Measurements from ENCODE around the gene ACAT2.
A peak's percentile ranks its signal among the peaks of the same experiment; 100 is the strongest.
"Not testable (repeated sequence)": the region's sequence is repeated elsewhere in the genome, so short reads cannot be mapped to it uniquely, and the experiment has no call there.

The ACAT2 gene

DNA sequence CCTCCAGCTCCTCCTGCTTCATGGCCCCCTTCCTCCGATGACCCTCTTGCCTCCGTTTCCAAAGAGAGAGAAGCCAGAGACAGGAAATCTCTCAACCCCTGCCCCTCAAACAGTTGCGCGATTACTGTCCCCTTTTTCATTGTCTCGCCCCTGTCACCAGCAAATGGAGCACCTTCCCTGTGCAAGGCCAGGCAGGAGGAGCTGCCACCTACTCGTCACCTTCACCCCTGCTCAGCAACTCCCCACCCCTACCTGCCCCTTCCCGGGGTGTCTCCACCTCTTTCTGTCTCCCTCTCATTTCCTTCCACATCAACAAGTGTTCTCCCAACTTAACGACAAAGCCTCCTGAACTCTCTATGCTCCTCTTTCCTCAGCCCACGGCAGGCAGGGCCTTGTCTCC lies 51.9 kb downstream of the ACAT2 start:
- no peak for DNase-seq (ENCODE audit: low spot score)

DNA sequence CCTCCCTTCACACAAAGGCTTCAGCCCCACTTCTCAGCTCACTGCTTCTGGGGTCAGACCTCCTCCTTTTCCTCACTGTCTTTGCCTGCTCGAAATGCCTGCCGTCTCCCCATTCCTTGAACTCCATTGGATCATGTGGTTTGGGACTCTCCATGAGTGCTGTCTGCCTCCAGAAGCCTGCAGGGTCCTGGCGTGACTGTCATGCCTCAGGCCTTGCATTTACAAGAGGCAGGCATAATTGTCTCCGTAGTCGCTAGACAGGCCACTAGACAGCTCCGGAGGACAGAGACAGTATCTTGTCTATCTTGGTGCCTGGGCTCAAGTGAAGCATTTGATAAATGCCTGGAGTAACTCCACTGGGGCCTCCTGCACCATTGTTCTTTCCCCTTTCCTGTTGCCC lies 53.6 kb downstream of the ACAT2 start:
- DNase-seq (ENCODE audit: low spot score): no peak

DNA sequence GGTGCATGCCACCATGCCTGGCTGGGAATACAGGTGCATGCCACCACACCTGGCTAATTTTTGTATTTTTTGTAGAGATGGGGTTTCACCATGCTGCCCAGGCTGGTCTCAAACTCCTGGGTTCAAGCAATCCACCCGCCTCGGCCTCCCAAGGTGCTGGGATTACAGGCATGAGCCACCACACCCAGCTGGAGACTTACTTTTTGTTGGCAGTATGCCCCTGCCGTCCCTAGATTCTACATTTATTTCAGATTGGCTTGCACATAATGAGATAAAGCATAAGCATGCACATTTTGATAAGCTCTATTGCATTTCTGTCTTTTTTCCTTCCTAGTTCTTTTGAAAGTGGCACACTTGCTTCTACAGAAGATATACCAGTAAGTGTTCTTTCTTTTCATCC lies 54.9 kb downstream of the ACAT2 start:
- DNase-seq (ENCODE audit: low spot score): not testable (repeated sequence)

DNA sequence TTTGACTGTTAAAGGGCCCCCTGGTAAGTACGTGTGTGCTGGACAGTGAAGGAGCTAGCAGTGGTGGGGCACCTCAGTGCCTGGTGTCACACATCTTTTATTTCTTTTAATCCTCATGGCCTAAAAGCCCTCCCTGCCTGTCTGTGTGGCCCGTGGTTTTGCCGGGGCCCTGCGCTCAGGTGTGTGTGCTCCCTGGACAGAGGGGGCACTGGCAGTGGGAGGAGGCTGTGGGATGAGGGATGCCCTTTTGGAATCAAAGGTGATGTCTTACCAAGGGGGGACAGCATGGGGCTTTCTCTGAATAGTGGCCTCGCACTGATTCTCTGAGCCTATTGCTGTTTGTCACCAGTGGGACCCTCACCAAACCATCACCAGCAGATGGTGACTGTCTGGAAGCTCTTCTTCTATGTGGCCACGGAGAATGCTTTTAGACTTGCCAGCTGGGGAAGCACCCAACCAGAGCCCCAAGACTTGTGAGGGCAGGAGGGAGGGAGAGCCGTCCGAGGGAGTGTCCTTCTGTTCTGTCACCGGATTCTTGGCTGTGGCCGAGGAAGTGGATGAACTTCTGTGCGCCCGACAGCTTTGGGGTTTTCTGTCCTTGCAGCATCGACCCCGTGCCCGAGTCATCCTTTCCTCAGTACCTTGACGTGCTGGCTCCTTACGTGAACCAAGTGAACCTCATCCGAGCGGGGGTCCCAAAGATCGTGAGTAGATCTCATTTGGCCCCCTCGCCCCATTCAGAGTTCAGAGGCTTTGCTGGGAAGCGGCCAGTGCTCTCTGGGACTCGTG lies 56.3 kb downstream of the ACAT2 start:
- no peak for DNase-seq (ENCODE audit: low spot score)

DNA sequence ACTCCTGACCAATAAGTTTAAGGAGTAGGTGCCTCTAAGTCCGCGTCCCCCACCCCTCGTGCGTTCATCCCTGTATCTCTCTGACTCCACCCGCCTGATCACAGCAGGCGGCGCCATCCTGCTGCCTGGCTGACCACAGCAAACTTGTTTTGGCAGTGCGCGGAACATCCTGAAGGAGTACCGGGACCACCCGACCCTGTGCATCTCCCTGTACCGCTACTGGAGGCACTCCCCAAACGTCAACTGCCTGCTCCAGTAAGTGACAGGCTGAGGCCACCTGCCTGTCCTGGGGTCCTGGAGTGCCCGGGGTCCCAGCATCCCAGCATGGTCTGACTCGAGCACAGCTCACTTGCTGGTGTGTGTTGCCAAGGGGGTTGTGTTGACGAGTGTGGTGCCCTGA lies 57.3 kb downstream of the ACAT2 start:
- DNase-seq (ENCODE audit: low spot score): no peak

DNA sequence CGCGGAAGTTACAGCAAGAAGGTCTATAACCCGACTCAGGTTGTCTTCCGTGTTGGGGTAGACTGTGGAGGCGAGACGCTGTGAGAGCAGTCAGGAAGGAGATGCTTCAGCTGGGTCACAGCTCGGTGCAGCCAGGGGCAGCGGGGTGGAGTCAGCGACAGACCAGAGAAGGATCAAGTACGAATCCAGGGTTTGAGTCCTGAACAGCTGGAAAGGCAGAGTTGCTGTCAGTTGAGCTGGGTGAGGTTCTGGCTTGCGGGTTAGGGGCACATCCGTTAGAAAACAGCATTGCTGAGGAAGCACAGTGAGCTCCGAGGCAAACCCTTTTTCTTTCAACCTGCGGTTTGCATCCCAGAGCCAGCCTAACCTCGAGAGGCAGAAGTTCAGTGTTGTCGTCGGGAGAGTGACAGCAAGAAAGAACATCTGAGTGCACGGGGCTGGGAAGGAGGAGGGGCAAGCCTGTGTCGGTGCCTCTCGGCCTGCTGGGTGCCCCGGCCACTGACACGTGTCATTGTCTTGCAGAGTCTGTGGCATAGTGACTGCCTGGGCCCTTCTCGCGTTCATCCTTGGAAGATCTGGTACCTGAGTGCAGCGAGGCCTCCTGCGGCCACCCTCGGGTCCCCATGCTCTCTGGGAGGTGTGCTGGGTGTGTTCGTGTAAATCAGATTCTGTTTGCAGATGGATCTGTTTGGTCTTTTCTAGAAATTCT lies 58.2 kb downstream of the ACAT2 start:
- DNase-seq (ENCODE audit: low spot score): peak; percentile 46

DNA sequence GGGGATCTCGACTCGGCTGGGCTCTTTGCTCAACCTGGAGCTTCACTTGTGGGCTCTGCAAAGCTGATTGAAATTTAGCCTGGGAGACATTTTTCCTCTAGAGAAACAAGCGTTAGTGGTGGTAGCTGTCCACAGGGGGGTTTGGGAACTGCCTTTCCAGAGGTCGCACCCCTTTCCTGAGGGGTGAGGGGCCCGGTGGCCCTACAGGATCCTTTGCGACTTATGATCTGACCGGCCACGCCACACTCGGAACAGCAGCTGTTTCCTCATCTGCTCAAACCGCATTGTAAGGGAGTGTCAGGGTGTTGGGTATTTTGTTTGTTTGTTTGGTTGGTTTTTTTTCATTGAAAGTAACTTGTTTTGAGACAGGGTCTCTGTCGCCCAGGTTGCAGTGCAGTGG lies 59.3 kb downstream of the ACAT2 start:
- DNase-seq (ENCODE audit: low spot score): no peak

DNA sequence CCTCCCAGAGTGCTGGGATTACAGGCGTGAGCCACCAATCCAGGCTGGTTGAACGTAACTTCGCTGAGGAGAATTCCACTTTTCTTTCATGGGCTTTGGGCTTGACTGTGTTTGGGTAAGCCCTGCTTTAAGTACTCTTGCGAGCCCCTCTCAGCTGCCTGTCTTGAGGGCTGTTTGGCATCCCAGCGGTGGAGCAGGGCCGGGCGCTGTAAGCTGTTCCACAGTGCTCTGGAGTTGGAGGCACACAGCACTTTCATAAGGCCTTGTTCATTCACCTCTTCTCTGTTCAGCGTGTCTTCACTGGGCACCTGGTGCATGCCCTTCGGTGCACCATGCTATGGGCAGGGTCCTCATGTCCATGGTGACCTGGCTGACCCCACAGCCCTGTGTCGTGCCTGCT lies 59.9 kb downstream of the ACAT2 start:
- no peak for DNase-seq (ENCODE audit: low spot score)

DNA sequence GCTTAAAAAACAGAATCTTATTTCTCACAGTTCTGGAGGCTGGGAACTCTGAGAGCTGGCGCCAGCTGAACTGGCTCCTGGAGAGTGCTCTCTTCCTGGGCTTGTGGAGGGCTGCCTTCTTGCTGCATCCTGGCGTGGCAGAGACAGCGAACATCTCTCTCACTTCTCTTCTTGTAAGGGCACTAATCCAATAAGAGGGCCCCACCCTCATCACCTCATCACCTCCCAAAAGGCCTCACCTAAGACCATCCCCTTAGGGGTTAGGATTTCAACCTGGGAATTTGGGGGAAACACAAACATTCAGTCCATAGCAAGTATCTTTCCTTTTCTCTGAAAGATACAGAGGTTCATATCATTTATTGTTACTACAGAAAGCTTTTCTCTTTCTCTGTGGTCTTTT lies 62.1 kb downstream of the ACAT2 start:
- no peak for DNase-seq (ENCODE audit: low spot score)

DNA sequence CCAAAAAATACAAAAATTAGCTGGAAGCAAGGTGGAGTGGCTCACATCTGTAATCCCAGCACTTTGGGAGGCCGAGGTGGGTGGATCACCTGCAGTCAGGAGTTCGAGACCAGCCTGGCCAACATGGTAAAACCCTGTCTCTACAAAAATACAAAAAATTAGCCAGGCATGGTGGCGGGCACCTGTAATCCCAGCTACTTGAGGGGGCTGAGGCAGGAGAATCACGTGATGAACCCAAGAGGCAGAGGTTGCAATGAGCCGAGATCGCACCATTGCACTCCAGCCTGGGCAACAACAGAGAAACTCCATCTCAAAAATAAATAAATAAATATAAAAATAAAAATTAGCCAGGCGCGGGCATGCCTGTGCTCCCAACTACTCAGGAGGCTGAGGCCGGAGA lies 62.8 kb downstream of the ACAT2 start:
- DNase-seq (ENCODE audit: low spot score): not testable (repeated sequence)

DNA sequence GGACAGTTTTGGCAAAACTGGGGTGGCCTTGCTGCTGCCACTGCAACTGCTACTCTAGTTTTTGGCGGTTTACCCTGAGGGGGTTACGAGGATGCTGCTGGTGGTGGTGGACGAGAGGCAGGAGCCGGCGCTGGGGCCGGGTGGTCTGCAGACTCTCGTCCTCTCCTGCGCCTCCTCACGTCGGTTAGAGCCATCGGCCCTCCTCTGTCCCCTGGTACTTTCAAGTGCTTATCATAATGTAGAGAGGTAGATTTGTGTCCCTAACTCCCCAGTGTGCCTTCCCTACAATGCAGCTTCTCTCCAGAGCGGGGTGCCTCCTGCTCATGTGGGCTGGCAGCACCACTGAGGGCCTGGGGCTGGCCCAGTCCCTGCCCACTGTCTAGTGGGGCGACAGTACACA lies 64.2 kb downstream of the ACAT2 start:
- DNase-seq (ENCODE audit: low spot score): no peak

DNA sequence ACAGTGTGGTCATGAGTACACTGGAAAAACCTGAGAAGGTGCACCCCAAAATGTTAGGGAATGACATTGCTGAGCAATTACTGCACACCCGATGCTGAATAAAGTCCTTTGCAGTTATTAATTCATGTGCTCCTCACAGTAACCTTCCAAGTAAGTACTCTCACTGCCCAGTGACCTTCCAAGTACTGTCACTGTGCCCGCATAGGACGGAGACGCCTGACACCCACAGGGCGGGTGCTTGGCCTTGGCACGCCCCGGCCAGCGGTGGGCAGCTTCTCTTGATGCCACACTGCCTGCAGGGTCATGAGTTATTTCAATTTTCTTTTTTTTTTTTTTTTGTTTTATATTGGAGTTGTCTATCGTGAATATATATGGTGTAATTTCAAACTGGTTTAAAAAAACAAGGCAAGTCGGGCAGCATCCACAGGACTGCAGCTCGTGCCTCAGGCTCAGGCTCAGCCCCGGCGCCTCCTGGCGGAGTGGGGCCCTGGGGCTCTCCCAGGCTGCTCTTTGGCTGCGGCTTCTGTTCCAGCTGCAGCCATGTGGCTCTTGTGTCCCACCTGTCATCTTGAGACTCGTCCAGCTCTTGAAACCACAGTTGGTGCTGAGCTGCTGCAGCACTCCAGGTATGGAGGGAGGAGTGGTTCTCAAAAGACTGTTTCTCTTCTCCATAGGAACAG lies 65.3 kb downstream of the ACAT2 start:
- no peak for DNase-seq (ENCODE audit: low spot score)

DNA sequence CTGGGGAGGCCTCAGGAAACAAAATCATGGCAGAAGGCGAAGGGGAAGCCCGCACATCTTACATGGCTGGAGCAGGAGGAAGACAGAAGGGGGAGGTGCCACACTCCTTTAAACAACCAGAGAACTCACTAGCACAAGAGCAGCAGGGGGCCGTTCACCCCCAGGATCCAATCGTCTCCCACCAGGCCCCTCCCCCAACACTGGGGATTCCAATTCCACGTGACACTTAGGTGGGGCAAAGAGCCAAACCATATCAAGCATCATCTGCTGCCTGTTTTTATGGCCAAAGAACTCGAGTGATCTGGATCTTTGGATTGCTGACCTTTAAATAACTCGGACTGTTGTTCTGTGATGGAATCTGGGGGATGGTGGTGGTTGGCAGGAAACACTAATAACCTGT lies 66.2 kb downstream of the ACAT2 start:
- DNase-seq (ENCODE audit: low spot score): no peak

Data from iPS-NIHi11 (cell line).